DMS53 treated with DMSO at 0.1 percent for 48 hours (cell line): Measurements from ENCODE around the gene VWC2.
A peak's percentile ranks its signal among the peaks of the same experiment; 100 is the strongest.

Experiments used
- DNase-seq: peaks from one replicate; lab custom pipeline; 2025; ENCODE audit not compliant: unreplicated experiment; lab: John Stamatoyannopoulos, UW

VWC2 gene

DNA sequence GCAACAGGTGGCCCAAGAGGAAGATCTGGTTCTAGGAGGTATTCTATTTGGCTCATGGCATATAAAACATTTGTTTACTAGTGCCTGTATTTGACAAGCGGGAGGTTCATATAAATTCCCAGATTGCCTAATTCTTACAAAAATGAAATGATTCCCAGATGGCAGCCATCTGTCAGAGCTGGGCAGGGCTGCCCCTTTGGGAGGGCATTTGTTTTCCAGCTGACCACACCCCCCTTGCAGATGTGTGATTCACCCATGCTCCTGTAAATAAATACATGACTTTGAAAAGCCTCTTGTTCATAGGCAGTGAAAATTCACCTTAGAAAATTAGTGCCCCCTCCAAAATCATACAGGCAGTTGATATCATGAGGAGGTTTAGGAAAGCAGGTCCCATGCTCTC lies 8.6 kb downstream of the VWC2 start:
- no peak for DNase-seq

DNA sequence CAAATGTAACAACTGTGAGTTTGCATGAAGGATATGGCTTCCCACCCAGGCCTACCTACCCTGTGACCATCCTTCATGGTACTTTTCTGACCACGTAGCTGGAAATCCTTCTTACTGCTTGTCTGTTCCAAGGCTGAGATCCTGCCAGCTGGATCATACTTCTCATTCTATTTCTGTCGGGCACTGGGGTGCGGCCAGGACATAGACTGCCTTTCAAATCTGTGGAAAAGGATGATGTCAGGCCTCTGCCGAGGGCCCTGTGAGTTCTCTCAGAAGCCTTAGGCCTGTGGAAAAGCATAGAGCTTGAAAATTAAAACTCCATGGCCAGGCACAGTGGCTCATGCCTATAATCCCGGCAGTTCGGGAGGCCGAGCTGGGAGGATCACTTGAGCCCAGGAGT lies 10.0 kb downstream of the VWC2 start:
- DNase-seq = no peak

DNA sequence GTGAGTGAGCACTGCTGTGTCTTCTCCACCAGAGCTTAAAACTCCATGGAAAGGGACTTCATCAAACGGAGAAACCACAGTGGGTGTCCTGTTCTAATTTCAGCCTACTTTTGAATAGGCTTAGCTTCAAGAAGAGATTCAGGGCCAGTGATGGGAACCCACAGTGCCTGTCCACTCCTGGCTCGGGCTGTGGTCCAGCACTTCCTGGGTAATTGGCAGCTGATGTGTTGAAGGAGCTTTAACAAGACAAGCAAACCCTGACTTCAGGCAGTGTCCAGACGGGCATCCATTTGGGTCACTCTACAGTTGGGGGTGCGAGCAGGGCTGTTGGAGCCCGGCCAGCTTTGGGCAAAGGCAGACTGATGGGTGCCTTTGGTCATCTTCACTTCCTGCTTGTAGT lies 14.5 kb downstream of the VWC2 start:
- DNase-seq = no peak

DNA sequence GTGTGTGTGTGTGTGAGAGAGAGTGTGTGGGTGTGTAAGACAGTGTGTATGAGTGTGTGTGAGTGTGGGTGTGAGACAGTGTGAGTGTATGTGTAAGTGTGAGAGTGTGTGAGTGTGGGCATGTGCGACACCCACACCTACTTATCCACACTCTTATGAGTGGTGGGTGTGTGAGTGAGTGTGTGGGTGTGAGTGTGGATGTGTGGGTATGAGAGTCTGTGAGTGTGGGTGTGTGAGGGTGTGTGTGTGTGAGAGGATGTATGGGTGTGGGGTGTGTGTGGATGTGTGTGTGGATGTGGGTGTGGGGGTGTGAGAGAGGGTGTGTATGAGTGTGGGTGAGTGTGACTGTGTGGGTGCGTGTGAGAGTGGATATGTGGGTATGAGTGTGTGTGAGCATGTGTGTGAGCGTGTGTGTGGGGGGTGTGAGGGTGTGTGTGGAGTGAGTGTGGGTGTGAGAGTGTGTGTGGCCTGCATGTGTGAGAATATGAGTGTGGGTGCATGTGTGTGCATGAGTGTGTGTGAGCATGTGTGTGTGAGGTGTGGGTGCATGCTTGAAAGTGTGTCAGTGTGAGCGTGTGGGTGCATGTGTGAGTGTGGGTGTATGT lies 15.1 kb downstream of the VWC2 start:
- DNase-seq = no peak

DNA sequence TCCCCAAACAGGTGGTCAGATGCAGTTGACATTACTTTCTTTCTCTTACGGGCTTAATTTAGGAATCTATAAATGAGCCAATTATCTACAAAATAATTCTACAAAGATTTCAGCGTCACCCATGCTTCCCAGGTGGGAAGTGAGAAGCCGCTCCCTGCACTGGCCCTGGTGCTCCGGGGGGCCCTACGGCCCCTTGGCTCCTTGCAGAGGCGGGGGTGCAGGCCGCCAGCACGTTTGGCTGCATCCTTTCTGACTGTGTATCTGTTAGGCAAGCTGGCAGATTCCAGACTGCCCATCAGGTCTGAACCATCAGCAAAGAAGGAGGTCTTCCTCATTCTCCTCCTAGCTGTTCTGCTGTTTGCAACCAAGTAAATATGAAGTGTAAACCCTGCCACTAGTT lies 16.3 kb downstream of the VWC2 start:
- no peak for DNase-seq

DNA sequence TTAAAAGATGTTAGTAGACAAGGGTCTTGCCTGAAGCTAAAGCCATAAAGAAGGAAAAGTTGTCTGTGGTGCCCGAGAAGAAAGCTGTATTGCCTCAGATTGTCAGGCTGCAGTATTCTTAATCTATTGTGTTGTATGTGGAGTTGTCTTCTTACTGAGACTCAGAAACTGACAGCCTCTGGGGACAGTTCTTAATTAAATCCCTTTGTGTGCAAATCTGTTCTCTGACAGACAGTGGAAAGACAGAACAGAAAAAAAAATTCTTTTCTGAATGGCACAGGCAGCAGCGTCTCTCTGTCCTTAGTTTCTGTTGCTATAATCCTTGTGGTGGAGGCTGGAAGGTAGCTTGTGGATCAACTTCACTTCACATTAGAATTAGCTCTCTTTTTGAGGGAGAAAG lies 16.8 kb downstream of the VWC2 start:
- DNase-seq = no peak

DNA sequence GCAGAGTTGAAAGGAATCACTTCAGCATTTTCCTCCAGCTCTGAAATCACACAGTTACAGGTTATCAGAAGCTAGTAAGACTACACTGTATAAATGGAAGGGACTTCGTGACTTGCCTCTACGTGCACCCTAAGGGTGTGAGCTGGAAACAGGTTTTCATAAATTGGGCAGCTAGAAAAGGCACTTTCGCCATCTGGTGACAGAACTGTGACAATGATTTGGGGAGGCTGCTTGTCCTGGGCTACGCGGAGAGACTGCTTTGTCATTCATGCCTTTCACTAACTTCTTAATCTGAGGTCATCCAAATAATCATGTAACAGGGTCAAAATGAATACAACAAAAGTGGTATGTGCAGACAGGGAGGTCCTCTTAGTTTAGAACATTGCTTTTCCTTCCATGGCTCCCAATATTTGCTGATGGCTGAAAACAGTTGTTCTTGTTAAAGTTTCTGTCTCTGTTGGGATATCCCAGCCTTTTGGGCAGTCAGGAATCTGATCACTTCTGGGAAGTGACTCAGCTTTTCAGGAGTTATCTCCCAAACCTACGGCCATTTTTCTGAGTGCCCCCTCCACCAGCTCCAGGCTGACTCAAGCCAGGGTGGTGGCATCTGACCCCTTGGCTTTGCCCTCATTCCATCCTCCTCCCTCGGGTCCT lies 17.8 kb downstream of the VWC2 start:
- DNase-seq = peak; percentile 10

DNA sequence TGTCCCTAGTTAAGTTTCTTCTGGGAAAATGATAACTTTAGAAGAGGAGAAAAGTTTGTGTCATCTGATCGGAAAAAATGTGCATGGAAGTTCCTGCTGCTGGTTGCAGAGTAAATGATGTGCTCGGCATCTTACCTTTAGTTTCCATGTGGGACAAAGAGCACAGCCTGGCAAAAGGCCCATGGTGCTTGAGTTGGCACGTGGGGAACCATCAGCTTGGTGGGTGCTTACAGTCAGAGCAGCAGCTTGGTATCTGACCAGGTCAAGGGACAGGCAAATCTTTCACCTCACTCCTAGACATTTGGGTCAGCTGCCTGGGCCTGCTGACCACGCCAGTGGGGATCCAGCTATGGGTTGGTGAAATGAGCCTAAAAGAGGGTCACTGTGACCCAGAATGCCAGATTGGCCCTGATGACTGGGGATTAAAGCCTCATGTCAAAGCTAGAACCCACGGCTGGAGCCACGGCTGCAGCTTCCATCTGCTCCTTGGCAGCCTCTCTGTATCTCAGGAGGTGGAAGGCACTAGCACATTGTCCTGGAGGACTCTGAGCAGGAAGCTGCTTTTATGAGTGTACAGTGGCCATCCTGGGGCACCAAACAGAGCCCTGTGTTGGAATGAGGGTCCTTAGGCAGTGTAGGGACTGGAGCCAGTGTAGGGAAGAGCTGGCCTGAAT lies 24.7 kb downstream of the VWC2 start:
- no peak for DNase-seq

DNA sequence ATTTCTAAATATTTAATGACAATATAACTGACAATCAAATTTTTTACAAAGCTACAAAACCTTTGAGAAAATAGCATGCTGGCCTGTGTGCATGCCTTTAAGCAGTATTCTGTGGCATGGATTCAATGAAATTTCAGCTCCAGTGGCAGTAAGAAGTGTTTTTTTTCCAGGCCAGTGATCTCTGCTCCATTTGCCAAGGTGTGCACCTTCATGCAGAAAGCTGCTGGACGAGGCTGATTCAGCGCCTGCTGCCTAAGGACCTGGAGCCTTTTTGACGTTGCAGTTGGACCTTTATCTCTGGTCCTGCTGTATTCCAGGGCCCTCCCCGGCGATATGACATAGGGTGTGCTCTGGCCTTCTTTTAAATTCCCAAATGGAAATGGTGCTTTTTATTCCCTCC lies 26.6 kb downstream of the VWC2 start:
- DNase-seq = no peak

DNA sequence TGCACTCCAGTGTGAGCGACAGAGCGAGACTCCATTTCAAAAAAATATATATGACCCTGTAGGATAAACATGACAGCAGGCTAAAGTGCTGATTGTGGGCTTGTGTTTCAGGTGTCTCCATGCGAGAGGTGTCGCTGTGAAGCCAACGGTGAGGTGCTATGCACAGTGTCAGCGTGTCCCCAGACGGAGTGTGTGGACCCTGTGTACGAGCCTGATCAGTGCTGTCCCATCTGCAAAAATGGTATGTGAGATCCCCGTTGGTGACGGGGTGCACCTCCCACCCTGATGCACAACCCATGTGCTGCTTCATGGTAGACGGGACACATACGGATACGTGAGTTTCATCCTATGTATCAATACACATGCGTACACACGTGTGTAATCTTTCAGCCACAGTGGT lies 29.2 kb downstream of the VWC2 start:
- DNase-seq = no peak

DNA sequence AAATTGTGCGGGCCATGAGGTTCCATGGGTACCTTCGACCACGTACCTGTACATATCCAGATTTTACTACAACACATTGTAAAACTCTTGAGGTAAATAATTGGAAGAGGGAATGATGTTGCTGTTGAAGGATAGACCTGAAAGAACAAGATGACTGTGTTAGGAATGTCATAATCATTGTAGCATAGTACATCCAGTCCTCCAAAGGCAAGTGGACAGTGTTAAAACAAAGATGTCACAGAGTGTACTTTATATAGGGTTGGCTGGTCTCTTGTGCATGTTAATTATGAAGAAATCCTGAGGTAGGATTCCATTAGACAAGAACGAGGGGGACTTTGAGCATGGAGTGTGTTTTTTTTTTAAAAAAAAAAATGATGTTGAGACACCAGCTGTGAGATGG lies 30.4 kb downstream of the VWC2 start:
- DNase-seq = no peak

DNA sequence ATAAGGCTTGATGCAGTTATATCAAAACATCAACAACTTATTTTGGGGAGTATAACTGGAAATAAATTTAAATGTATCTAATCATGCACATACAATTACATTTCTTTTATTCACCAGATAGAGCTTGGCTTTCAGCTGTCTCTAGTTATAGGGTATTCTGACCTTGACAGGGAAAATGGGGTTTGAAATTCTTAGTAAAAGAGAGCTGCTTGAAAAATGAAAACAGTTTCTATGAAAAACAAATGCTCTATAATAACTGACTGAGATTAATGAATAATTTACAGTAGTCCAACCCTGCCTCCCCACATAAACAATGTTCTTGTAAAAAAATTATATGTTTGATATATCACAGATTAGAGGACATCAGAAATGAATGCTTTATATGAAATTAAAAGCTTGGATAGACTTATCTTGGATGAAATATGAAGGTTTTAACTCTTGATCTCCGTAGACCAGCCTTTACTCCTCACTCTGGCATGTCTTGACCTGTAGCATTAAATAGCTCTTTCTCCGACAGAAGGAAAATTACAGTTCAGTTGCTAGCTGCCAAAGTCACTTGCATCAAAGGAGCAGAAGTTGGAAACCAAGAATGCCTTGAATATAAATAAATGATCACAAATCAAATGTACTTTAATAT lies 32.1 kb downstream of the VWC2 start:
- DNase-seq = no peak

DNA sequence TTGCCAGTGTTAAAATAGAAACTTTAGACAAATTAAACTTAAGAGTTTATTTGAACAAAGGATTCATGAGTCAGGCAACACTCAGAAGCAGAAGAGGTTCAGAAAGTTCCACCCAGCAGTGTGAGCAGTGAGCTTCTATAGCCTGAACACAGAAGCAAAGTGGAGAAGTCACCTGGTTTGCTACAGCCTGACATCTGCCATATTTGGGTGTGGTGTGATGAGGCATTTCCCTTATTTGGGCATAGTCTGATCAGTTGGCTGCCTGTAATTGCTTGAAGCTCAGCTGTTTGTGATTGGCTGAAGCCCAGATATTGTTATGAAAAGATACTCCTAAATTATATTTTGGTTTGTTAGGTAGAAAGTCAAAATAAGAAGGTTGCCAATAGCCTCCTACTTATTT lies 39.1 kb downstream of the VWC2 start:
- DNase-seq = no peak

DNA sequence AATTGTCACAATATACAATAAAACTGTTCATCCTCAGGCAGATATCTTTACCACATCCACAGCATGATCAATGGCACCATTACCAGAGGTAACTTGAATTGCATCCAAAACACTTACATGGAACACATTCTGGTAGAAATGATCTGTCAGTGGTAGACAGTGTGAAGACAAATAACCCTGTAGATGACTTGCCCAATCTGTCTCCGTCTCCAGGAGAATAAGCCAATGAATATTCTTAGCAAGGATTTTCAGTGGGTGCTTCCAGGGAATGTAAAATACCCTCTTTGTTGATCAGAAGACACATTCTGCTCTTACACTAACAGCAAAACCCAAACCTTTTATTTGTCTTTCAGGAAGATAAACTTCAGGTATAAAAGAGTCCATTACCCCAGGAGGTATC lies 43.8 kb downstream of the VWC2 start:
- no peak for DNase-seq

DNA sequence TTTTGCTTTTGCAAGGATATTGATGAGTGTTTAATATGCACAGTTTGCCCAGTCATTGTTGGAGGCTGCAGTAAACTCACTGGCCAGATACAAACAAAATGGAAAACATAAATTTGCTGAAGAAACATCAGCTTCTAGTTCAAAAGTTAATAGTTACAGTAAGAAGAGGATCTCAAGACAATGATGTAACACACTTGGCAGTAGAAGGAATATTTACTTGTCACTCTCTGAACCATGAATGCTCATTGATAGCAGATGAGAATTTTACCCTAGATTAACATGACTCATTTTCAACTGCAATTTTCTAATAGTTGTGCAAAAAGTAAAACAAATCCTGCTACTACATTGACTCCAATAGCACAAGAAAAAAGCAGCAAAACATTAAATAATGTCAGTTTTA lies 47.7 kb downstream of the VWC2 start:
- DNase-seq = no peak

DNA sequence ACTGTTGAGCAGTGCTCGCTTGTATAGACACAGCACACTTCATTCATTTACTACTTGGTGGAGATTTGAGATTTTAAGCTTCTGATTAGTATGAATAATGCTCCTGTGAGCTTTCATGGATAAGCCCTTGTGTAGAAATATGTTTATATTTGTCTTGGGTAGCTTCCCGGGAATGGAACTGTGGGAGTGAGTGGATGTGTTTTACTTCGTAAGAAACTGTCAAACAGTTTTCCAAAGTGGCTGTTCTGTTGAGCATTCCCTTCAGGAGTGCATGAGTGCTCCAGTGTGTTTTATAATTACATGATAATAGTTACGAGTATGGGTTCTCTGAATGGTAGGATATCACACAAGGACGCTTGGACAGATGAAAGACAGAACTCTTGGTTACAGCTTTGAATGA lies 49.4 kb downstream of the VWC2 start:
- DNase-seq = no peak

DNA sequence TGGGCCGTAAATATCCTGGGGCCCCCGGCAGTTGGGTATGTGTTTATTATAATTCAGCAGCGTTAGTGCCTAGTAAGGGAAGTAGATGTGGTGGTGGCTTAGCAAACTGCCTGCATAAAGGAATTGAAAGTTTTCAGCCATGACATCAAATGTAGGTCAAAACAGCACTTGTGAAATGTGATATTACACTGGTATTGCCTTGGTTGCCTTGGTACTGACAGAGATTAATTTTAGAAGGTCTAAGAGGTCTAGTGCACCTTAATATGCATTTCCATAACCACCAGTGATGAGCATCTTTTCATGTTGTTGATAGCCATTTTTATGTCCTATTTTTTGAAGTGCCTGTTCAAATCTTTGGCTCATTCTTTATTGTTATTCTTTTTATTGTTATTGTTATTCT lies 50.1 kb downstream of the VWC2 start:
- DNase-seq = no peak

DNA sequence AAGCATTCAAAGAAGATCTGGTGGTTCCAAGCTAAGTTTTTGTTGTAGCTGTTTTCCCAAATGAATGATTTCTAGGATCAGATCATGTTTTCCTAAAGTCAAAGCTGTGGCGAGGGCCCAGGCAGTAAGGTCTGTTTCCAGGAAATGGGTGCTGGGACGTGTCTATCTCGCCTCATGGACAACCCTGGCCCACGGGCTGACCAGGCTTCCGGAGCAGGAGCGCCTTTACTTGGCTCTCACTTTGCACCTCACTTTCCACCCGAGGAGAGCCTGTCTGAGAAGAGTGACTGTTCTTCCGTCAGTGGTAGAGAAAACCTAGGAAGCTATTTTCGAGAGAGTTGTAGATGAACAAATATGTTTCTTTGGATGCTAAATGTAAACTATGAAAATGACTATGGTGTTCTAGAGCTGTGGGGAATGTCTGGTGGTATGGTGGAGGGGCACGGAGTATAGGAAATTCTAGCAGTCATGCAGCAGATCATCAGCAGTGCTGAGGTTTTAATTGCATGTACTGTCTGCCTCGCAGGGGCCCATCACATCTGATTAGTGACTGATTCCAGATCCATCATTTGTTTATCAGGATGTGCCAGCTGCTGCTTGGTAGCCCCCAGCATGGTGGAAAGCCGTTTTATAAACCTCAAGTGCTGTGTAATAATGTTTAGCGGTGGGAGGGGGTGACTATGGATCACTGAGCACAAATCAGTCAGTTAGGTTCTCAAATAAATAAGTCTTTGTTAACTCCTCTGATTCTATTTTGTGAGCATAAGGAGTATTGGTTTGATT lies 66.6 kb downstream of the VWC2 start:
- DNase-seq = no peak

DNA sequence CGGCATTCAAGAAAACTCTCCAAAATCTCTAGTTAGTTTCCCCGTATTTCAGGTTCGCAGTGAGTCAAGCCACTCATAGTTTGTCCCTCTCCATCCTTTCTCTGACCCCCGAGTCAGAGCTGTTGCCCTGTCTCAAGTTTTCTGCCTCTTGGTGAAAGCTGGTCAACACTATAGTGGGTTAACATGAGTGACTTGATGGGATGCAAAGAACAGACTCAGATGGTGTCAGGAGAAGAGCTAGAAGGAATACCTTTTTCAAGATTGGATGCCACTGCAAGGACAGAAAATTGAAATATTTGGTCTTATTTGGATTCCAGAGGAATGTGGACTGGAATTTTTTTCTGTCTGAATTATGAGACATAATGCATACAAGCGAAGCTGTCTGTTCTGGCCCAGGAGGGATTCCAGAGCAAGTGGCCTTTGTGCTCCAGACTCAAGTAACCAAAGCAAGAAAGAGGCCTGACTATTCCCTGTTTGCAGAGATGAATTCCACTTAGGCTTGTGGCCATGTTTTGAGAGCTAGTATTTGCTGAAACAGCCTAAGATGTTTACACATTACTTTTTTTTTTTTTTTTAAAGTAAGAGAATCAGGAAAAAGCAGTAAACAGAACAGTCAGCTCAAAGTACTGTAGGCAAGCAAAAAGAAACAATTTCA lies 67.4 kb downstream of the VWC2 start:
- no peak for DNase-seq

DNA sequence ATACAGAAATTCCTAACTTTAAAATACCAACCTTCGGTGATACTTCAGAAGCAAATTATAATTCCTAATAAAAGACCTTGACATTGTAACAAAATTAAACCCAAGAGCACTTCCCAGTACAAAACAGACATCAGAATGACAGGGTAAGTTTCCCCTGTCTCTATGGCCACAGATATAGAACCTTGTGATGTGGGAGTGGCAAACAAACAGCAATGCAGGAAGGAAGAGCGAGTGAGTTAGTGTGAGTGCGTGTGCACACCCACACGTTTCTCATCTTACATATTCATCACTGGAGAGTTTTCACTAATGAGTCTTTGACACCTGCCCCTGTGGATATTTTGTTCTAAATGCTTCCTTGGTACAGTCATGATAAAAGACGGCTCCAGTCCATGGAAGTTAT lies 72.2 kb downstream of the VWC2 start:
- DNase-seq = no peak

DNA sequence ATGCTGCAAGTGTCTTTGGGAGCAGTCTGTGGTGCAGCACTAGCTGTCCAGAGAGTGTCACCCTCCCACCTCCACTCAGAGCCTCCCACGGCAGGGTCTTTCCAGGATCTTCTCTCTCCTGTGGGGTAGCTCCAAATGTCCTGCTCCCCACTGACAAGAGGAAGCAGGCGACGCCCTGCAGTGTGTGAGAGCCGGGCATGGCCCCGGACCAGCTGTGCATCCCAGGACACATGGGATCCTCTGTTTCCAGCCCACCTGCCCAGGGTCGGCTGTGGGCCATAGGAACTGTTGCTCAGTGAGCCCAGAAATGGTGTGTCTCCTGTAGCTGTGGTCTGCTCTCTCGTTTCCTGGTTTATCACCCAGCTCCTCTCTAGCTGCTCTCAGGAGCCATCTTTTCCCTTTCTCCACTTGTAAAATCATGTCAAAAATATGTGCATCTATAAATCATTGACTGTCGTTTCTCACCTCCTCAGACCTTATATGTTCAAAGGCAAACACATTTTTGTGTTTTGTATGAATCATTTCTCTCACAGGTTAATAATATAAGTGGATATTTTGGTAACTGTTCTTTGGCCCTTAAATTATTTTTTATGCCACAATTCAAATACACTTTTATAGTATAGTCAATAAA lies 74.9 kb downstream of the VWC2 start:
- DNase-seq = no peak
